Thoracic aorta (tissue), 2 donors: ENCODE measurements around the gene CCDC34. TPM values are rescaled to one million over a fixed set of nuclear protein-coding genes. Genes with fewer than 3 reads are reported as not detected.

Experiments used
- ATAC-seq: fragments of 150-250 bp; one replicate; pipeline ENCODE4 v1.8.0; 2017; ENCODE audit warnings: low read depth; ENCODE audit not compliant: insufficient number of reproducible peaks, low FRiP score
- DNase-seq: peaks from one replicate; pipeline ENCODE4 v3.0.0-alpha.2; 2020; ENCODE audit warnings: low spot score
- H3K27ac ChIP-seq, 2 donors: fragments of 200-600 bp; sonication (generic); 1 replicate in 1 of 2; 2 replicates in 1 of 2; pipeline ENCODE4 v1.5.1; 2016; ENCODE audit warnings: mild to moderate bottlenecking in 2 of 2, moderate library complexity in 2 of 2
- H3K27me3 ChIP-seq: fragments of 200-600 bp; sonication (generic); replicated peaks from 2 replicates; pipeline ENCODE4 v1.6.0; 2016; ENCODE audit warnings: mild to moderate bottlenecking; ENCODE audit not compliant: insufficient read depth
- H3K36me3 ChIP-seq: fragments of 200-600 bp; sonication (generic); one replicate; pipeline ENCODE4 v1.5.1; 2016
- H3K4me1 ChIP-seq, 2 donors: fragments of 200-600 bp; sonication (generic); 1 replicate in 1 of 2; 2 replicates in 1 of 2; pipeline versions ENCODE4 v1.5.1 to v1.6.0; 2016; ENCODE audit warnings: low read depth in 2 of 2, mild to moderate bottlenecking in 1 of 2; ENCODE audit not compliant: control insufficient read depth in 1 of 2
- H3K4me3 ChIP-seq: fragments of 200-600 bp; sonication (generic); 2 replicates; pipeline ENCODE4 v1.5.1; 2016; ENCODE audit warnings: mild to moderate bottlenecking
- H3K9me3 ChIP-seq: fragments of 200-600 bp; sonication (generic); 2 replicates; pipeline ENCODE4 v1.5.1; 2016
- total RNA-seq, 2 donors: library from RNA; depleted of rRNA; stranded (reverse); fragments of >200 nt; gene quantifications; one replicate each; pipeline versions ENCODE4 v1.1.0 to v1.2.3, GENCODE V29; 2016
- TF ChIP-seq, protein P1 (sequence below): fragments of 200-600 bp; sonication (generic); IDR thresholded peaks from one replicate; pipeline ENCODE4 v1.5.1; 2019; ENCODE audit warnings: antibody characterized with exemption

CCDC34 gene
- total RNA-seq, 2 donors from 2014 or later, result 1.5 to 2.3 TPM

DNA sequence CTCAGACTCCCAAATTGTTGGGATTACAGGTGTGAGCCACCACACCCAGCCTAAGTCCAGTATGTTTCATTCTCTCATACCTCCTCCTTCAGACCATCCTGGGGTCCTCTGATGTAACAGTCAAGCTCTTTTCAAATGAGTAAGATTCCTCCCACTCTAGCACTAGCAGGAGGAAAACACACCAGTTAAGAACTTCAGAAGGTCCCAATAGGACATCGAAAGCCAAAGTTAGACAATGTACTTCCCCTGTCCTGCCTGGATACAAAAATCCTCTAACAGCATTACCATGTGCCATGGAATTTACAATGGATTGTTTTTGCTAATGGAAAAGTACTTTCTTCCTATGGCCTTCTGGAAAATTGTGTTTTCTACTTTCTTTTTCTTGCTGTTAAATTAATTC lies 67.1 kb downstream of the CCDC34 start:
- H3K27me3 ChIP-seq, result no peaks in the 10 kb centered on the region
- no peak for ATAC-seq

DNA sequence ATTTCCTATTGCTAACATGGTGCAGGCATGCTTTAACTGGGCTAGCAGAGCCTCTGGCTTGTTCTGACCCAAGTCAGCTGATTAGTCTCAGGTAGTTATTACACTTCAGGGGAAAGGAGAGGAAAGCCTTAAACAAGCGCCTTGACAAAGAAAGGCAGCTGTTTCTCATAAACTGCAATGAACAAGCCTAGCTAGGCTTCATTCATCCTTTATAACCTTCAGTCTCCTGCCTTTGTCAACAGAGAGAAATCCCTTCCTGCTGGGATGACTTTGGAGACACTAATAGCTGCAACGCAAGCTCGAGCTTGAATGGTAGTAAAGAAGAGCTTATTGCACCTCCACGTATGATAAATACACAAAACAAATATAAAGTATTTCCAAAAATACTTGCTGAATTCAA lies 68.4 kb downstream of the CCDC34 start:
- DNase-seq (no peak), ATAC-seq (no peak)
- no peaks in the 10 kb centered on the region for H3K36me3 ChIP-seq
- TF ChIP-seq, protein P1, sequence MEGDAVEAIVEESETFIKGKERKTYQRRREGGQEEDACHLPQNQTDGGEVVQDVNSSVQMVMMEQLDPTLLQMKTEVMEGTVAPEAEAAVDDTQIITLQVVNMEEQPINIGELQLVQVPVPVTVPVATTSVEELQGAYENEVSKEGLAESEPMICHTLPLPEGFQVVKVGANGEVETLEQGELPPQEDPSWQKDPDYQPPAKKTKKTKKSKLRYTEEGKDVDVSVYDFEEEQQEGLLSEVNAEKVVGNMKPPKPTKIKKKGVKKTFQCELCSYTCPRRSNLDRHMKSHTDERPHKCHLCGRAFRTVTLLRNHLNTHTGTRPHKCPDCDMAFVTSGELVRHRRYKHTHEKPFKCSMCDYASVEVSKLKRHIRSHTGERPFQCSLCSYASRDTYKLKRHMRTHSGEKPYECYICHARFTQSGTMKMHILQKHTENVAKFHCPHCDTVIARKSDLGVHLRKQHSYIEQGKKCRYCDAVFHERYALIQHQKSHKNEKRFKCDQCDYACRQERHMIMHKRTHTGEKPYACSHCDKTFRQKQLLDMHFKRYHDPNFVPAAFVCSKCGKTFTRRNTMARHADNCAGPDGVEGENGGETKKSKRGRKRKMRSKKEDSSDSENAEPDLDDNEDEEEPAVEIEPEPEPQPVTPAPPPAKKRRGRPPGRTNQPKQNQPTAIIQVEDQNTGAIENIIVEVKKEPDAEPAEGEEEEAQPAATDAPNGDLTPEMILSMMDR, result no peak
- H3K9me3 ChIP-seq, result no peaks in the 10 kb centered on the region
- no peak overlapping the region for H3K4me3 ChIP-seq
- H3K27ac ChIP-seq, result no peak overlapping the region
- no peaks in the 10 kb centered on the region for H3K27me3 ChIP-seq
- H3K4me1 ChIP-seq, result no peaks in the 10 kb centered on the region

More for the DNA sequence above, 67.1 kb downstream of the CCDC34 start:
- no peak for DNase-seq
- Histone ChIP-seq H3K4me3 (no peak overlapping the region), H3K4me1 (no peaks in the 10 kb centered on the region), H3K9me3 (no peaks in the 10 kb centered on the region), H3K36me3 (no peaks in the 10 kb centered on the region), H3K27ac (no peak overlapping the region)
- TF ChIP-seq, protein P1, result no peak

DNA sequence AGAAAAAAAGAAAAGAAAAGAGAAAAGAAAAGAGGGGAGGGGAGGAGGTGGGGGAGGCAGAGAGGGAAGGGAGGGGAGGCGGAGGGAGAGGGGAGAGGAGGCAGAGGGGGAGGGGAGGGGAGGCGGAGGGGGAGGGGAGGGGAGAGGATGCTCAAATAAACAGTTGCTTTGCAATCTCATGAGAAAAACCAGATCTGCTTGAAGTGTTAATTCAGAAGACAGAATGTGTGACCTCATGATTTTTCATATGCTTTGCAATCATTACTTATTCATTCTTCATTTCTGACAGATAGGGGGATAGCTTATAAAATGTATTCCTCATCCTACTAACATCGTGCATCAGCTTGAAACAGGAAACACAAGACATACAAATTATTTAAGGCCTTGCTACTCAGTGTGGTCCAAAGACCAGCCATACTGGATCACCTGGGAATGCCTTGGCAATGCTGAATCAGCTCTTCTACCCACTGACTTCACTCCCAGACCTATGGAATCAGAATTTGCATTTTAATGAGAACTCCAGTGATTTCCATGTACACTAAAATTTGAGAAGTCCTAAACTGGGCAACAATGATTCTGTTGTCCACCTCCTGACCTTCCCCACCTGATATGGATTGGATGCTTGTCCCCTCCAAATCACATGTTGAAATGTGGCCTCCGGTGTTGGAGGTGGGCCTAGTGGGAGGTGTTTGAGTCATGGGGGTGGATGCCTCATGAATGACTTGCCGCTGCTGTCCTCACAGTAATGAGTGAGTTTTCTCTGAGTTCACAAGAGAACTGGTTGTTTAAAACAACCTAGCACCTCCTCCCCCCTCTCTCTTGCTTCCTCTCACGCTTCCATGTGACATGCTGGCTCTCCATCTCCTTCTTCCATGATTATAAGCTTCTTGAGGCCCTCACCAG lies 69.2 kb downstream of the CCDC34 start:
- no peak overlapping the region for H3K4me3 ChIP-seq
- H3K27me3 ChIP-seq, result no peaks in the 10 kb centered on the region
- no peaks in the 10 kb centered on the region for H3K9me3 ChIP-seq
- H3K36me3 ChIP-seq, result no peaks in the 10 kb centered on the region
- H3K4me1 ChIP-seq, result no peaks in the 10 kb centered on the region
- DNase-seq (no peak), ATAC-seq (no peak)
- no peak overlapping the region for H3K27ac ChIP-seq
- TF ChIP-seq, protein P1, result no peak

DNA sequence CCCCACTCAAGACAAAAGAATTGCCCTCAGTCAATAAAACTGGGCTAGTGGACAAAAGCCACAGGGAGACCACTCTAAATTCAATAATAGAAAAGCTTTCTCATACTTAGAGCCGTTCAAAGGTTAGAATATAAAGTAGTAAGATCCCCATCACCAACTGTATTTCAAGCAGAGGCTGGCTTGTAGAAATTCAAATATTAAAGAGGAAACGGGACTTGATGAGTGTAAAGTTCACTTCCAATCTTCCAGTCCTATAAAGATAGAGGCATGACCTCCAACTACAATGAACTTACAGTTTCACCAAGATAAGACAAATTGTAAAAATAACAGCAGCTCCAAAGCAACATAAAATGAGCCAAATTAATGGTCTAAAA lies 70.4 kb downstream of the CCDC34 start:
- TF ChIP-seq, protein P1, result no peak

DNA sequence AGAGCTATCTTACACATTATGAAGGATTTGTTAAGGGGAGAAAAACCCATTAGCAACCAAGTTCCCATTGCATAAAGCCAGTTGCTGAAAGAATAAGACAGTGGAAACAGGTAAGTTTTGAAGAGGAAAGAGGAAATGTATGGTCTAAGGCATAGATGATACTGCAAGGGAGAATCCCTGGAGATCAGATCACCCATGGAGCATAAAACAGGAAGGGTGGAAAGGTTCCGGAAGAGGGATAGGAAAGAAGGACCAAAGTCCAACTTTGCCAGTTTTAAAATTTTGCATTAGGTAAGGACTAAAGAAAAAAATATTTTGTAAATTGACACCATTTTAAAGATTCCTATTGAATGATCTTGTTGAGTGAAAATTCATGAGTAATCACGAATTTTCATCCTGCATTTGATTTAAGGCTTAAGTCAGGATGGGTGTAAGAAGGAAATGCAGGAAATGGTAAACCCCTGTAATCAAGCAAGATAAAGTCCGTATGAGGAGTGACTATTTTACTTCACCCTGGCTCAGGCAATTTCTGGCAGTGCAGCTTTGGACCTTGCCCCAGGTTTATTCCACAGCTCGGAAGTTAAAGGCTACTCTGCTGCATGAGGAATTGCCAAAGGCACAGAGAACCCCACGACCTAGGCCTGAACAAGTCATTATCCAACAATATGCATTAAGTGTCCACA lies 70.9 kb downstream of the CCDC34 start:
- ATAC-seq, result no peak
- Histone ChIP-seq H3K27ac (no peak overlapping the region), H3K27me3 (no peaks in the 10 kb centered on the region), H3K9me3 (no peaks in the 10 kb centered on the region), H3K4me3 (no peak overlapping the region), H3K4me1 (no peaks in the 10 kb centered on the region), H3K36me3 (no peaks in the 10 kb centered on the region)
- DNase-seq, result no peak
- TF ChIP-seq, protein P1, result no peak

More for the DNA sequence above, 70.4 kb downstream of the CCDC34 start:
- DNase-seq (no peak), ATAC-seq (no peak)
- Histone ChIP-seq H3K27ac (no peak overlapping the region), H3K27me3 (no peaks in the 10 kb centered on the region), H3K4me3 (no peak overlapping the region), H3K9me3 (no peaks in the 10 kb centered on the region), H3K36me3 (no peaks in the 10 kb centered on the region), H3K4me1 (no peaks in the 10 kb centered on the region)
